ENCODE data around the gene DTD1.

DNA sequence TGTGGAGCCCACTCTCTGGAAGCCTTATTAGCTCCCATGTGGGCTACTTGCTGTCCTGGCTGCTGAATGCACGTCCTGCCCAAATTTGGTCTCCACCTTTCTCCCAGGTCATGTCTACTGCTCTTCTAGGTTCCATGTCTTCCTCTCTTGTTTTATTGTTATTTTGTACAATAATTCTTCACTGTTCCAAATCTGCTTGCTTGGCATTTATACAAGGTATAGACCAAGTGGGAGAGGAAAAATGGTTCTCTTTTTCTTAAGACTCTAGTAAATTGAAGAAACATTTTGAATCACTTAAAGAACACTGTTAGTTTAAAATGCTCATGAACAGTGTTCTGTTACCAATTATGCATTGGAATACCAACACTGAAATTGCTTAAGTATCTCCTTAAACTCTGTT lies 144.1 kb downstream of the DTD1 start:
- TF ChIP-seq, protein P1, sequence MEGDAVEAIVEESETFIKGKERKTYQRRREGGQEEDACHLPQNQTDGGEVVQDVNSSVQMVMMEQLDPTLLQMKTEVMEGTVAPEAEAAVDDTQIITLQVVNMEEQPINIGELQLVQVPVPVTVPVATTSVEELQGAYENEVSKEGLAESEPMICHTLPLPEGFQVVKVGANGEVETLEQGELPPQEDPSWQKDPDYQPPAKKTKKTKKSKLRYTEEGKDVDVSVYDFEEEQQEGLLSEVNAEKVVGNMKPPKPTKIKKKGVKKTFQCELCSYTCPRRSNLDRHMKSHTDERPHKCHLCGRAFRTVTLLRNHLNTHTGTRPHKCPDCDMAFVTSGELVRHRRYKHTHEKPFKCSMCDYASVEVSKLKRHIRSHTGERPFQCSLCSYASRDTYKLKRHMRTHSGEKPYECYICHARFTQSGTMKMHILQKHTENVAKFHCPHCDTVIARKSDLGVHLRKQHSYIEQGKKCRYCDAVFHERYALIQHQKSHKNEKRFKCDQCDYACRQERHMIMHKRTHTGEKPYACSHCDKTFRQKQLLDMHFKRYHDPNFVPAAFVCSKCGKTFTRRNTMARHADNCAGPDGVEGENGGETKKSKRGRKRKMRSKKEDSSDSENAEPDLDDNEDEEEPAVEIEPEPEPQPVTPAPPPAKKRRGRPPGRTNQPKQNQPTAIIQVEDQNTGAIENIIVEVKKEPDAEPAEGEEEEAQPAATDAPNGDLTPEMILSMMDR (IDR thresholded peaks at IDR 0.05) = no peak
- no peak for TF ChIP-seq EP300 (IDR thresholded peaks at IDR 0.05)

Data from upper lobe of left lung (tissue), 4 donors.